GM13977 (cell line): ENCODE data around the gene ZMAT3.

Source experiments
- DNase-seq: peaks from one replicate; pipeline ENCODE4 v3.0.0; 2012; ENCODE audit warnings: low spot score
- in situ Hi-C: fragments of 300-500 bp; cut with MboI; formaldehyde crosslinking; loops from one replicate; pipeline ENCODE4 v1.12.0; 2022; ENCODE audit warnings: low sequenced_read_pairs, low pct_unique_long_range_greater_than_20kb, mixed read lengths, inconsistent platforms; ENCODE audit not compliant: unreplicated experiment
- TF ChIP-seq, protein P1 (sequence below): IDR thresholded peaks from 2 replicates; pipeline ENCODE4 v1.5.1; 2012; ENCODE audit warnings: mild to moderate bottlenecking, control low read depth; ENCODE audit not compliant: insufficient read depth; ENCODE audit errors: extremely low read depth, missing control alignments

ZMAT3 gene

GRCh38 chr3:179100652-179101051 lies 29.0 kb upstream of the ZMAT3 start:
- in situ Hi-C loops = no loop called here

DNA sequence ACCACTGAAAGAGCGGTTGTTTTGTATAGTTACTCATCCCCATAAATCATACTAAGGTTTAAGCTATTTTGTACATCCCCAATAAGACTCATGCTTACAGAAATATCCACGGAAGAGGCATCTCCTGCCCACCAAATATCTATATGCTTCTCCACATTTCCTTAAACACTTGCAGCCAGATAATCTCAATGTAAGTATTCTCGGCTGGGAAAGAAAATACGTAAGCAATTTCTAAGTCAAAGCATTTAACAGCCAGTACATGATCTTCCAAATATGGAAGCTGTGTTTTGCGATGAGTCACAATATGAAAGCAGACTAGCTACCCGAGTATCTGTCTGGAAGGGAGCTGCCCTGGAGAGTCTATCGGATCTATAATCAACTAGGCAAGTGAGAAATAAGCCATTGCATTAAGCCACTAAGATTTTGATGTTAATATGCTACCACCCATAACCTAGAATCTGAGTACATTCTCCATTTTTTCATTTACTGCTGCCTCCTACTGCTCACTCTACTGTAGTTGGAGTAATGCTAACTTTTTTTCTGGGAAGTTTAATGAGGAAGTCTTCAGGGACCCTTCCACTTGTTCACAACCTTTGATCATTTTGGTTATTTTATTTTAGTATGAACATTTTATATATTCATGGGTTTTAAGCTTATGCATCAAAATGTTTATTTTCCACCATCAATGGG lies 26.9 kb upstream of the ZMAT3 start:
- TF ChIP-seq, protein P1, sequence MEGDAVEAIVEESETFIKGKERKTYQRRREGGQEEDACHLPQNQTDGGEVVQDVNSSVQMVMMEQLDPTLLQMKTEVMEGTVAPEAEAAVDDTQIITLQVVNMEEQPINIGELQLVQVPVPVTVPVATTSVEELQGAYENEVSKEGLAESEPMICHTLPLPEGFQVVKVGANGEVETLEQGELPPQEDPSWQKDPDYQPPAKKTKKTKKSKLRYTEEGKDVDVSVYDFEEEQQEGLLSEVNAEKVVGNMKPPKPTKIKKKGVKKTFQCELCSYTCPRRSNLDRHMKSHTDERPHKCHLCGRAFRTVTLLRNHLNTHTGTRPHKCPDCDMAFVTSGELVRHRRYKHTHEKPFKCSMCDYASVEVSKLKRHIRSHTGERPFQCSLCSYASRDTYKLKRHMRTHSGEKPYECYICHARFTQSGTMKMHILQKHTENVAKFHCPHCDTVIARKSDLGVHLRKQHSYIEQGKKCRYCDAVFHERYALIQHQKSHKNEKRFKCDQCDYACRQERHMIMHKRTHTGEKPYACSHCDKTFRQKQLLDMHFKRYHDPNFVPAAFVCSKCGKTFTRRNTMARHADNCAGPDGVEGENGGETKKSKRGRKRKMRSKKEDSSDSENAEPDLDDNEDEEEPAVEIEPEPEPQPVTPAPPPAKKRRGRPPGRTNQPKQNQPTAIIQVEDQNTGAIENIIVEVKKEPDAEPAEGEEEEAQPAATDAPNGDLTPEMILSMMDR = no peak
- DNase-seq = no peak
- in situ Hi-C loops = no loop called here

More at GRCh38 chr3:179100652-179101051, 29.0 kb upstream of the ZMAT3 start:
- DNase-seq = no peak
- TF ChIP-seq, protein P1 = no peak

DNA sequence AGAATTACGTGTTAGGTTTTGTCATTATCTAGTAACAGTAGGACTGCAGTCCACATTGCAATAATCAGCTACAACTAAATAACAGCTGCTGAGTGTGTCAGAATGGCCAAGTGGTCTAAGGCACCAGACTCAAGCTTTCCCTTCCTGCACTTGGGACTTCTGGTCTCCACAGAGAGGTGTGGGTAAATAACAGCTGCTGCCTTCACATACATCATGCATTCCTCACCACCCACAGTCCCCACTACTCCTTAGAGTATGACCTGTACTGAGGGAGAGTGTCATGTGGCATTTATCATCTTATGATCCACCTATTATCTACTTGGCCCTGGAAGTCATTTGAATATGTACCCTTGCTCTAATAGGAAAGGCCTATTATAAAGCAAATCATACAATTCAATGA lies 22.2 kb upstream of the ZMAT3 start:
- DNase-seq = no peak
- TF ChIP-seq, protein P1 = no peak
- in situ Hi-C loops = no loop called here

- in situ Hi-C loops = no loop called here
- TF ChIP-seq, protein P1 = no peak
Observed at GRCh38 chr3:179091113-179091512, 19.5 kb upstream of the ZMAT3 start.

GRCh38 chr3:179088306-179088705 lies 16.7 kb upstream of the ZMAT3 start:
- in situ Hi-C loops = no loop called here
- DNase-seq = no peak
- TF ChIP-seq, protein P1 = no peak

More at GRCh38 chr3:179091113-179091512, 19.5 kb upstream of the ZMAT3 start:
- DNase-seq = no peak

GRCh38 chr3:179083977-179084376 lies 12.4 kb upstream of the ZMAT3 start:
- TF ChIP-seq, protein P1 = no peak
- no peak for DNase-seq

More at GRCh38 chr3:179083977-179084376, 12.4 kb upstream of the ZMAT3 start:
- in situ Hi-C loops = no loop called here
